H9 (cell line): Measurements from ENCODE around the gene SLC13A1. TPM values are rescaled to one million over a fixed set of nuclear protein-coding genes. Genes with fewer than 3 reads are reported as not detected.

ENCODE experiments used
- DNase-seq: peaks from one replicate; pipeline ENCODE4 v3.0.0-alpha.2; 2017
- H2AFZ ChIP-seq: one replicate; pipeline ENCODE4 v1.6.1; 2013; ENCODE audit warnings: mild to moderate bottlenecking, low read length, control low read depth, moderate library complexity
- H2AK5ac ChIP-seq: 2 replicates; pipeline ENCODE4 v1.6.1; 2013; ENCODE audit warnings: low read length, control low read depth, mixed read lengths; ENCODE audit not compliant: insufficient read length
- H2BK120ac ChIP-seq: one replicate; pipeline ENCODE4 v1.6.1; 2013; ENCODE audit warnings: low read depth, mild to moderate bottlenecking, low read length, control low read depth, inconsistent platforms; ENCODE audit not compliant: poor library complexity, severe bottlenecking
- H2BK12ac ChIP-seq: 2 replicates; pipeline ENCODE4 v1.6.1; 2013; ENCODE audit warnings: low read length, control low read depth, mixed read lengths, low read depth; ENCODE audit not compliant: insufficient read length
- H2BK15ac ChIP-seq: 2 replicates; pipeline ENCODE4 v1.6.1; 2013; ENCODE audit warnings: low read depth, low read length, control low read depth
- H2BK20ac ChIP-seq: one replicate; pipeline ENCODE4 v1.6.1; 2013; ENCODE audit warnings: low read depth, mild to moderate bottlenecking, low read length, control low read depth, inconsistent platforms; ENCODE audit not compliant: poor library complexity, severe bottlenecking
- H2BK5ac ChIP-seq: 2 replicates; pipeline ENCODE4 v1.6.1; 2013; ENCODE audit warnings: low read length, control low read depth, mixed read lengths; ENCODE audit not compliant: insufficient read length
- H3K14ac ChIP-seq: 2 replicates; pipeline ENCODE4 v1.6.1; 2013; ENCODE audit warnings: low read length, control low read depth; ENCODE audit not compliant: insufficient read depth
- H3K18ac ChIP-seq: 2 replicates; pipeline ENCODE4 v1.6.1; 2013; ENCODE audit warnings: low read depth, mild to moderate bottlenecking, mixed read lengths, low read length, control low read depth; ENCODE audit not compliant: insufficient read length
- H3K23ac ChIP-seq: 2 replicates; pipeline ENCODE4 v1.6.1; 2013; ENCODE audit warnings: low read length, control low read depth, mixed read lengths, low read depth; ENCODE audit not compliant: insufficient read length
- H3K23me2 ChIP-seq: 2 replicates; pipeline ENCODE4 v1.6.1; 2013; ENCODE audit warnings: low read depth, mild to moderate bottlenecking, mixed read lengths, low read length, control low read depth; ENCODE audit not compliant: insufficient read length, poor library complexity, severe bottlenecking
- H3K27ac ChIP-seq: 2 replicates; pipeline ENCODE4 v1.5.1; 2013; ENCODE audit warnings: low read length, control low read depth, mixed read lengths, low read depth; ENCODE audit not compliant: insufficient read length
- H3K27me3 ChIP-seq: 2 replicates; pipeline ENCODE4 v1.6.1; 2013; ENCODE audit warnings: low read length, control low read depth, inconsistent platforms; ENCODE audit not compliant: insufficient read depth
- H3K4ac ChIP-seq: 2 replicates; pipeline ENCODE4 v1.6.1; 2013; ENCODE audit warnings: low read depth, mild to moderate bottlenecking, control low read depth, inconsistent platforms, low read length, moderate library complexity
- H3K4me1 ChIP-seq: 2 replicates; pipeline ENCODE4 v1.6.1; 2013; ENCODE audit warnings: low read length, control low read depth, inconsistent platforms; ENCODE audit not compliant: insufficient read depth
- H3K4me2 ChIP-seq: 2 replicates; pipeline ENCODE4 v1.6.1; 2013; ENCODE audit warnings: low read length, control low read depth, mixed read lengths; ENCODE audit not compliant: insufficient read length, insufficient read depth
- H3K56ac ChIP-seq: 2 replicates; pipeline ENCODE4 v1.6.1; 2013; ENCODE audit warnings: low read depth, mild to moderate bottlenecking, mixed read lengths, low read length, control low read depth; ENCODE audit not compliant: insufficient read length
- H3K79me1 ChIP-seq: 2 replicates; pipeline ENCODE4 v1.6.1; 2013; ENCODE audit warnings: low read depth, mild to moderate bottlenecking, moderate library complexity, low read length, control low read depth, inconsistent platforms; ENCODE audit not compliant: insufficient read depth, poor library complexity, severe bottlenecking
- H3K79me2 ChIP-seq: 2 replicates; pipeline ENCODE4 v1.6.1; 2013; ENCODE audit warnings: low read length, control low read depth, inconsistent platforms; ENCODE audit not compliant: insufficient read depth
- H3K9ac ChIP-seq: 2 replicates; pipeline ENCODE4 v1.6.1; 2013; ENCODE audit warnings: low read length, control low read depth, mixed read lengths; ENCODE audit not compliant: insufficient read length; ENCODE audit errors: extremely low read depth
- H3K9me3 ChIP-seq: one replicate; pipeline ENCODE4 v1.6.1; 2013; ENCODE audit warnings: low read depth, low read length, inconsistent platforms; ENCODE audit not compliant: control insufficient read depth
- H3T11ph ChIP-seq: one replicate; pipeline ENCODE4 v1.6.1; 2013; ENCODE audit warnings: mild to moderate bottlenecking, low read length, control low read depth, inconsistent platforms
- H4K20me1 ChIP-seq: one replicate; pipeline ENCODE4 v1.6.1; 2013; ENCODE audit not compliant: control insufficient read depth, insufficient read length, insufficient read depth
- H4K5ac ChIP-seq: 2 replicates; pipeline ENCODE4 v1.6.1; 2013; ENCODE audit warnings: low read depth, mild to moderate bottlenecking, mixed read lengths, low read length, control low read depth; ENCODE audit not compliant: insufficient read length
- H4K8ac ChIP-seq: replicated peaks from 2 replicates; pipeline ENCODE4 v1.6.1; 2013; ENCODE audit warnings: low read length, control low read depth, mixed read lengths, low read depth; ENCODE audit not compliant: insufficient read length
- H4K91ac ChIP-seq: 2 replicates; pipeline ENCODE4 v1.6.1; 2013; ENCODE audit warnings: low read depth, mild to moderate bottlenecking, moderate library complexity, mixed read lengths, low read length, control low read depth; ENCODE audit not compliant: insufficient read length
- H3K27ac Mint-ChIP-seq, 3 experiments: 2 replicates in 2 of 3; 3 replicates in 1 of 3; pipeline ENCODE4 v1.8.0; 2020 to 2021; ENCODE audit warnings: mixed read lengths in 3 of 3, mild to moderate bottlenecking in 1 of 3, moderate library complexity in 1 of 3
- H3K27me3 Mint-ChIP-seq: 2 replicates; pipeline ENCODE4 v1.8.0; 2021; ENCODE audit warnings: low read depth, mild to moderate bottlenecking, moderate library complexity, mixed read lengths
- H3K36me3 Mint-ChIP-seq, 3 experiments: 2 replicates in 2 of 3; 3 replicates in 1 of 3; pipeline ENCODE4 v1.8.0; 2020 to 2021; ENCODE audit warnings: low read depth in 3 of 3, mixed read lengths in 3 of 3; ENCODE audit not compliant: insufficient read depth in 1 of 3
- H3K4me1 Mint-ChIP-seq, 2 experiments: 2 replicates each; pipeline ENCODE4 v1.8.0; 2020; ENCODE audit warnings: mixed read lengths in 2 of 2
- H3K4me3 Mint-ChIP-seq, 2 experiments: 2 replicates in 1 of 2; 3 replicates in 1 of 2; pipeline ENCODE4 v1.8.0; 2020 to 2021; ENCODE audit warnings: mild to moderate bottlenecking in 2 of 2, mixed read lengths in 2 of 2, moderate library complexity in 1 of 2
- H3K9me3 Mint-ChIP-seq, 2 experiments: 2 replicates in 1 of 2; 3 replicates in 1 of 2; pipeline ENCODE4 v1.8.0; 2020; ENCODE audit warnings: mild to moderate bottlenecking in 2 of 2, mixed read lengths in 2 of 2, moderate library complexity in 1 of 2
- WGBS: extraction: QIAGEN DNeasy Blood & Tissue Kit; methylation state at CpG from one replicate; pipeline ENCODE4 v1.1.7; 2013; ENCODE audit warnings: missing lambda C conversion rate, low lambda C conversion rate, mixed read lengths; ENCODE audit not compliant: insufficient read length; ENCODE audit errors: extremely low coverage; 5-methylcytosine and 5-hydroxymethylcytosine counted together
- total RNA-seq: library from RNA; stranded (reverse); gene quantifications from 2 replicates; pipeline ENCODE4 v1.2.1, GENCODE V29; 2021
- TF ChIP-seq, protein P1 (sequence below): fragments of 200-600 bp; sonication (generic); conservative IDR thresholded peaks from 3 replicates; pipeline ENCODE4 v1.8.0; 2021; ENCODE audit warnings: antibody characterized with exemption, mild to moderate bottlenecking

The SLC13A1 gene
- total RNA-seq, 1 experiment from 2014 or later, result not detected

DNA sequence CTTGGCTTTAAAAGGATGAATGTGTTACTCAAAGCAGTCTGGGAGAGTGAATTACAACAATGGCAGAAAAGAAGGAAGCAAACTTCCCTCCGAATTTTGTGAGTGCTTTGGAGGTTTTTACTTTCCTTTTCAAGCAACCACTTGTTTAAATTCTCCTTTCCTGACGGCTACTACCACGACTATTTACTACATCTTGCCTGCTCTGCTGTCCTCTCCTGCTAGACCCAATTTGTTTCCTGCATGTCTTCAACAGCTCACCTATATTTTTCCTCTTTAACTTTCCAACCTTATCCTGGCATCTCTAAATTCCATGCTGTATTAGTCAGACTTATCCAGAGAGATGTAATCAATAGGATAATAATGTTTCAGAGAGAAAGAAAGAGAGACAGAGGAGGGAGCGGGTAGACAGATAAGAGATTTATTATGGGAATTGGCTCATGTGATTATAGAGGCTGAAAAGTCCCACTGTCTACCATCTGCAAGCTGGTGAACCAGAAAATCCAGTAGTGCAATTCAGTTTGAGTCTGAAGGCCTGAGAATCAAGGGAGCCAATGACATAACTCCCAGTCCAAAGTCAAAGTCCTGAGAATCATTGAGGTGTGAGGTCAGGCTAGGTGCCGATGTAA is 42.8 kb upstream of the SLC13A1 start:
- no peak overlapping the region for H2AK5ac ChIP-seq
- no peak overlapping the region for H2BK120ac ChIP-seq
- no CpG with 5 or more reads among the region's 5 CpGs for WGBS
- no peak overlapping the region for H3K4me3 Mint-ChIP-seq
- H3K79me2 ChIP-seq, result no peaks in the 10 kb centered on the region
- no peak overlapping the region for H3K56ac ChIP-seq
- no peaks in the 10 kb centered on the region for H3K27me3 ChIP-seq
- no peaks in the 10 kb centered on the region for H3K9me3 ChIP-seq
- H3K4me1 ChIP-seq, result no peaks in the 10 kb centered on the region
- DNase-seq, result no peak
- H3K27me3 Mint-ChIP-seq, result no peaks in the 10 kb centered on the region
- H2BK20ac ChIP-seq, result no peak overlapping the region
- no peak overlapping the region for H3K23ac ChIP-seq
- H2BK12ac ChIP-seq, result no peak overlapping the region
- TF ChIP-seq, protein P1, sequence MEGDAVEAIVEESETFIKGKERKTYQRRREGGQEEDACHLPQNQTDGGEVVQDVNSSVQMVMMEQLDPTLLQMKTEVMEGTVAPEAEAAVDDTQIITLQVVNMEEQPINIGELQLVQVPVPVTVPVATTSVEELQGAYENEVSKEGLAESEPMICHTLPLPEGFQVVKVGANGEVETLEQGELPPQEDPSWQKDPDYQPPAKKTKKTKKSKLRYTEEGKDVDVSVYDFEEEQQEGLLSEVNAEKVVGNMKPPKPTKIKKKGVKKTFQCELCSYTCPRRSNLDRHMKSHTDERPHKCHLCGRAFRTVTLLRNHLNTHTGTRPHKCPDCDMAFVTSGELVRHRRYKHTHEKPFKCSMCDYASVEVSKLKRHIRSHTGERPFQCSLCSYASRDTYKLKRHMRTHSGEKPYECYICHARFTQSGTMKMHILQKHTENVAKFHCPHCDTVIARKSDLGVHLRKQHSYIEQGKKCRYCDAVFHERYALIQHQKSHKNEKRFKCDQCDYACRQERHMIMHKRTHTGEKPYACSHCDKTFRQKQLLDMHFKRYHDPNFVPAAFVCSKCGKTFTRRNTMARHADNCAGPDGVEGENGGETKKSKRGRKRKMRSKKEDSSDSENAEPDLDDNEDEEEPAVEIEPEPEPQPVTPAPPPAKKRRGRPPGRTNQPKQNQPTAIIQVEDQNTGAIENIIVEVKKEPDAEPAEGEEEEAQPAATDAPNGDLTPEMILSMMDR, result no peak
- no peak overlapping the region for H2BK5ac ChIP-seq
- H2BK15ac ChIP-seq, result no peak overlapping the region
- H4K8ac ChIP-seq, result no peak overlapping the region
- no peak overlapping the region for H3K14ac ChIP-seq
- no peak overlapping the region for H2AFZ ChIP-seq
- no peak overlapping the region for H3K27ac ChIP-seq
- H4K20me1 ChIP-seq, result no peaks in the 10 kb centered on the region
- H4K91ac ChIP-seq, result no peak overlapping the region
- no peaks in the 10 kb centered on the region for H3K36me3 Mint-ChIP-seq
- H3T11ph ChIP-seq, result no peak overlapping the region
- no peak overlapping the region for H3K27ac Mint-ChIP-seq
- H3K4me1 Mint-ChIP-seq, result no peaks in the 10 kb centered on the region
- H3K79me1 ChIP-seq, result no peaks in the 10 kb centered on the region
- H3K4me2 ChIP-seq, result no peak overlapping the region
- no peaks in the 10 kb centered on the region for H3K9me3 Mint-ChIP-seq
- no peaks in the 10 kb centered on the region for H3K23me2 ChIP-seq
- H3K18ac ChIP-seq, result no peak overlapping the region
- H3K4ac ChIP-seq, result no peak overlapping the region
- no peak overlapping the region for H4K5ac ChIP-seq
- H3K9ac ChIP-seq, result no peak overlapping the region
